KMS-11 (cell line): ENCODE data around the gene NRBP1.

Source experiments
- H2AFZ ChIP-seq: fragments of 200-600 bp; sonication (generic); 2 replicates; pipeline ENCODE4 v1.6.1; 2016; ENCODE audit warnings: antibody characterized with exemption, mixed run types, low read depth
- H3K27ac ChIP-seq: fragments of 200-600 bp; sonication (generic); 2 replicates; pipeline ENCODE4 v1.6.1; 2016; ENCODE audit warnings: mild to moderate bottlenecking, mixed run types
- H3K27me3 ChIP-seq: fragments of 200-600 bp; sonication (generic); 2 replicates; pipeline ENCODE4 v1.6.1; 2017; ENCODE audit warnings: mild to moderate bottlenecking, low read depth, mixed run types, moderate library complexity; ENCODE audit not compliant: insufficient read depth
- H3K36me3 ChIP-seq: fragments of 200-600 bp; sonication (generic); 2 replicates; pipeline ENCODE4 v1.6.1; 2017; ENCODE audit warnings: mild to moderate bottlenecking, mixed run types; ENCODE audit not compliant: insufficient read depth
- H3K4me1 ChIP-seq: fragments of 200-600 bp; sonication (generic); 2 replicates; pipeline ENCODE4 v1.6.1; 2016; ENCODE audit warnings: mild to moderate bottlenecking, low read depth, mixed run types; ENCODE audit not compliant: poor library complexity, severe bottlenecking
- H3K4me2 ChIP-seq: fragments of 200-600 bp; sonication (generic); 2 replicates; pipeline ENCODE4 v1.7.0; 2016; ENCODE audit warnings: mild to moderate bottlenecking, mixed run types
- H3K4me3 ChIP-seq: fragments of 200-600 bp; sonication (generic); IDR thresholded peaks from 2 replicates; pipeline ENCODE4 v1.6.1; 2017; ENCODE audit warnings: low read depth, low read length, mixed read lengths; ENCODE audit not compliant: insufficient read depth
- H3K79me2 ChIP-seq: fragments of 200-600 bp; sonication (generic); 2 replicates; pipeline ENCODE4 v1.6.1; 2016; ENCODE audit warnings: low read depth, mixed run types; ENCODE audit not compliant: insufficient read depth
- H3K9ac ChIP-seq: fragments of 200-600 bp; sonication (generic); 2 replicates; pipeline ENCODE4 v1.6.1; 2016; ENCODE audit warnings: mild to moderate bottlenecking, mixed run types
- H4K20me1 ChIP-seq: fragments of 200-600 bp; sonication (generic); 2 replicates; pipeline ENCODE4 v1.6.1; 2016; ENCODE audit warnings: mild to moderate bottlenecking, mixed run types; ENCODE audit not compliant: insufficient read depth
- CTCF ChIP-seq: fragments of 200-600 bp; sonication (generic); conservative IDR thresholded peaks from 2 replicates; pipeline ENCODE4 v1.6.1; 2017; ENCODE audit warnings: low read depth, mild to moderate bottlenecking, antibody characterized with exemption, low read length, moderate library complexity, mixed read lengths

Gene NRBP1

GRCh38 chr2:27409321-27410073 is 18.9 kb upstream of the NRBP1 start, which contains the start of gene PPM1G:
PPM1G (minus strand) TSS chr2:27409591; CDS start chr2:27409422, 169 bp downstream.
- H3K9ac ChIP-seq = peak within 1 kb of the TSS; percentile 85
- peaks cover 48% of the 10 kb centered on the region for H3K79me2 ChIP-seq
- no peaks in the 10 kb centered on the region for H3K36me3 ChIP-seq
- H4K20me1 ChIP-seq = peaks cover 16% of the 10 kb centered on the region; the same call in 1 of the 2 replicates
- peak within 1 kb of the TSS; percentile 100 for H3K4me2 ChIP-seq
- peak within 1 kb of the TSS; percentile 89 for H2AFZ ChIP-seq
- H3K27me3 ChIP-seq = no peaks in the 10 kb centered on the region
- H3K4me3 ChIP-seq = peak within 1 kb of the TSS; percentile 80
- peak within 1 kb of the TSS; percentile 73 for H3K27ac ChIP-seq
- TF ChIP-seq CTCF = no peak
- peaks cover 23% of the 10 kb centered on the region for H3K4me1 ChIP-seq

- Histone ChIP-seq H3K9ac (no peak overlapping the region), H3K79me2 (peaks cover 17% of the 10 kb centered on the region), H2AFZ (no peak overlapping the region), H4K20me1 (peaks cover 3% of the 10 kb centered on the region; the same call in 1 of the 2 replicates), H3K4me3 (no peak overlapping the region), H3K4me2 (no peak overlapping the region), H3K36me3 (no peaks in the 10 kb centered on the region), H3K4me1 (peaks cover 11% of the 10 kb centered on the region), H3K27ac (no peak overlapping the region), H3K27me3 (no peaks in the 10 kb centered on the region)
- TF ChIP-seq CTCF = no peak
These were observed 15.8 kb upstream of the NRBP1 start for GRCh38 chr2:27412419-27413152.

DNA sequence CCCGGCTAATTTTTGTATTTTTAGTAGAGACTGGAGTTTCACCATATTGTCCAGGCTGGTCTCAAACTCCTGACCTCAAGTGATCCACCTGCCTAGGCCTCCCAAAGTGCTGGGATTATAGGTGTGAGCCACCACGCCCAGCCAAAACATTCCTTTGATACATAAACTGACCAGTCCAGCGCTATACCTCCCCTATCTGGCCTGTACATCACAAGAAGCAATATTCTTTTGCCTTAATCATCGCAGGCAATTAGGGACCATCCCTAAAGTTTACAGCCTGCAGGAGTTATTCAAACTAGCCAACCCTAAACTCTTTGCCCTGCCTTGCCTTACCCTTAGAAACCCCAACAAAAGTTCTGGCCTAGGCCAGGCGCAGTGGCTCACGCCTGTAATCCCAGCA is 12.3 kb upstream of the NRBP1 start:
- Histone ChIP-seq H3K79me2 (no peaks in the 10 kb centered on the region), H3K27me3 (no peaks in the 10 kb centered on the region), H3K4me2 (no peak overlapping the region), H3K9ac (no peak overlapping the region), H3K4me3 (no peak overlapping the region), H3K36me3 (no peaks in the 10 kb centered on the region), H4K20me1 (no peaks in the 10 kb centered on the region), H2AFZ (no peak overlapping the region), H3K27ac (no peak overlapping the region), H3K4me1 (no peaks in the 10 kb centered on the region)
- TF ChIP-seq CTCF = no peak

- H3K4me1 ChIP-seq = no peaks in the 10 kb centered on the region
- H3K4me3 ChIP-seq = no peak overlapping the region
- TF ChIP-seq CTCF = no peak
- no peak overlapping the region for H3K9ac ChIP-seq
- no peaks in the 10 kb centered on the region for H3K79me2 ChIP-seq
- no peaks in the 10 kb centered on the region for H3K27me3 ChIP-seq
- H3K36me3 ChIP-seq = no peaks in the 10 kb centered on the region
- no peaks in the 10 kb centered on the region for H4K20me1 ChIP-seq
- no peak overlapping the region for H3K27ac ChIP-seq
- H3K4me2 ChIP-seq = no peak overlapping the region
- H2AFZ ChIP-seq = no peak overlapping the region
These were observed 7.4 kb upstream of the NRBP1 start for GRCh38 chr2:27420996-27421395.
